ENCODE data around the gene ETV5. TPM values are rescaled to one million over a fixed set of nuclear protein-coding genes. Genes with fewer than 3 reads are reported as not detected.

Gene ETV5
- total RNA-seq, 1 donor, result 54.8 TPM

DNA sequence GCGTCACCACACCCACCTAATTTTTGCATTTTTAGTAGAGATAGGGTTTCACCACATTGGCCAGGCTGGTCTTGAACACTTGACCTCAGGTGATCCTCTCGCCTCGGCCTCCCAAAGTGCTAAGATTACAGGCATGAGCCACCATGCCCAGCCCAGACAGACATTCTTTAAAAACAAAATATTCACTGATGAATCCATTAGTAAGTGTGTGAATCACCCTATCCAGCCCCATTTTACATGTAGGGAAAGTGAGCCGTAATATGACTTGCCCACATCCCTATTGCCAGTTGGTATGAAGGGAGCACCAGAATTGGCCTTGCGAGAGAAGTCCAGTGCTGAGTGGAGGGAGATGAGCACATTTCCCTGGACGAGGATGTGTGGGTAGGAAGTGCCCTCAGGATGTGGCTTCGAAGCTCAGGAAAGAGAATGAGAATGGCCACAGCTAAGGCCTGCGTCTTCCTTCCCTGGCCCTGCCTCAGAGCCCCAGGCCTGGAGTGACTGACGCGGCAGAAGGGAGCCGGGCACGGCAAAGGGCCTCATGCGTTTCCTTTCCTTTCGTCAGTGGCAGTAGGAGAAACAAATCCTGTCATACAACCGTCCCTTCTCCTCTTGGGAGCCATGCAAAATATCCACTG is 28.3 kb upstream of the ETV5 start:
- H3K4me3 ChIP-seq (ENCODE audit: low read depth, low read length), result no peak overlapping the region
- TF ChIP-seq, protein P1, sequence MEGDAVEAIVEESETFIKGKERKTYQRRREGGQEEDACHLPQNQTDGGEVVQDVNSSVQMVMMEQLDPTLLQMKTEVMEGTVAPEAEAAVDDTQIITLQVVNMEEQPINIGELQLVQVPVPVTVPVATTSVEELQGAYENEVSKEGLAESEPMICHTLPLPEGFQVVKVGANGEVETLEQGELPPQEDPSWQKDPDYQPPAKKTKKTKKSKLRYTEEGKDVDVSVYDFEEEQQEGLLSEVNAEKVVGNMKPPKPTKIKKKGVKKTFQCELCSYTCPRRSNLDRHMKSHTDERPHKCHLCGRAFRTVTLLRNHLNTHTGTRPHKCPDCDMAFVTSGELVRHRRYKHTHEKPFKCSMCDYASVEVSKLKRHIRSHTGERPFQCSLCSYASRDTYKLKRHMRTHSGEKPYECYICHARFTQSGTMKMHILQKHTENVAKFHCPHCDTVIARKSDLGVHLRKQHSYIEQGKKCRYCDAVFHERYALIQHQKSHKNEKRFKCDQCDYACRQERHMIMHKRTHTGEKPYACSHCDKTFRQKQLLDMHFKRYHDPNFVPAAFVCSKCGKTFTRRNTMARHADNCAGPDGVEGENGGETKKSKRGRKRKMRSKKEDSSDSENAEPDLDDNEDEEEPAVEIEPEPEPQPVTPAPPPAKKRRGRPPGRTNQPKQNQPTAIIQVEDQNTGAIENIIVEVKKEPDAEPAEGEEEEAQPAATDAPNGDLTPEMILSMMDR (IDR thresholded peaks at IDR 0.05; ENCODE audit: insufficient read depth, low read depth, low read length), result no peak
- no peak for DNase-seq (ENCODE audit: low read depth)

DNA sequence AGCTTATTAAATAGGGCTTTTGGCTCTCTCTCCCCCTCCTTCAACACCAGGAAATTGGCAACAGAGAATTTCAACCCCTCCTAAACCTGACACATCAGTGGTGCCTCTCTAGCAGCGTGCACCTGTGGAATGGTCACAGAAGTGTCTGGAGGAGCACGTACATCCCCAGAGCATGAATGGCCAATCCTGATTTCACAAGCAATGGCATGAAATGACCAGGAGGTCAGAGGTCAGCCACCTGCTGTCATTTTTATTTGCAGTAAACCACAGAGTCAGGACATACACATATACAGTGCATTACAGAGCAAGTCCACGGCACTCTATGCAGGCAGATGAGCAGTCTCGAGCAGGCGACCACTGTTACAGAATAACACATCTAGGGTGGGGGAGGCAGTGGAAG is 25.1 kb upstream of the ETV5 start:
- no peak for DNase-seq (ENCODE audit: low read depth)
- no peak overlapping the region for H3K4me3 ChIP-seq (ENCODE audit: low read depth, low read length)
- TF ChIP-seq, protein P1 (IDR thresholded peaks at IDR 0.05; ENCODE audit: insufficient read depth, low read depth, low read length), result no peak

DNA sequence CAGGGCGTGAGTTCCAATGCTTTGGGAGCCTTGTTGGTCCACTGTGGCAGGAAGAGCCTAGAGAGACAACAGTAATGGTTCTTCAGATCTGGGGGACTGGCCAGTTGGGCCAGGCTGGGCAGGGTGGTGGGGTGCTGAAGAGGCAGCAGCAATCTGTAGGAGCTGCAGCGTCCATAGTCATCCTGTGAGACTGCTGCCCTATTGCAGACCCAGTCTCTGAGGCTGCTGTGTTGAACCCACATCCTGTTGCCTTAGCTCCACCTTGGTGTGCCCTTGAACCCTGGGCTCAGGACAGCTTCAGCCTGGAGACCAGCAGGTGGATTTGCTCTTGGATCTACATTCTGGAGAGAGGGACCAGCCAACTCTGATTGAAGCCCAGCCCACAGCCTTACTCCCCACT is 23.6 kb upstream of the ETV5 start:
- DNase-seq (ENCODE audit: low read depth), result no peak
- H3K4me3 ChIP-seq (ENCODE audit: low read depth, low read length), result no peak overlapping the region
- TF ChIP-seq, protein P1 (IDR thresholded peaks at IDR 0.05; ENCODE audit: insufficient read depth, low read depth, low read length), result no peak

DNA sequence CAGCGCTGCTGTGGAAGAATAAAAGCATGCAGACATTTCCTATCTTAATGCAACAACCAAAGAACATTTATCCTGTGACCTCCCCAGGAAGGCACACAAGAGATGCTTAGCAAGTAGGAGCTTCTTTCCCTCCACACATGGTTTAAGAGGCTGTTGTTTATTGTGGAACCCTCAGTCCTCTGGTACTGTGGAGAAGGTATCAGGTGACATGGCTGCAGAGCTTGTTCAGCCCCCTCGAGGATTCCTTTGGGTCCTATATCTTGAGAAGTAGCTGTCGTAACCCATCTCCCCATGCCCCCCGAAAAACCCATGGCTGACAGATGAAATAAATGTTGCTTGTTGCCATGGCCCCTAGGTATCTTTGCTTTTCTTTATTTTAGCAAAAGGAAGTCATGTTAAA is 20.3 kb upstream of the ETV5 start:
- TF ChIP-seq, protein P1 (IDR thresholded peaks at IDR 0.05; ENCODE audit: insufficient read depth, low read depth, low read length), result no peak
- no peak for DNase-seq (ENCODE audit: low read depth)
- no peak overlapping the region for H3K4me3 ChIP-seq (ENCODE audit: low read depth, low read length)

DNA sequence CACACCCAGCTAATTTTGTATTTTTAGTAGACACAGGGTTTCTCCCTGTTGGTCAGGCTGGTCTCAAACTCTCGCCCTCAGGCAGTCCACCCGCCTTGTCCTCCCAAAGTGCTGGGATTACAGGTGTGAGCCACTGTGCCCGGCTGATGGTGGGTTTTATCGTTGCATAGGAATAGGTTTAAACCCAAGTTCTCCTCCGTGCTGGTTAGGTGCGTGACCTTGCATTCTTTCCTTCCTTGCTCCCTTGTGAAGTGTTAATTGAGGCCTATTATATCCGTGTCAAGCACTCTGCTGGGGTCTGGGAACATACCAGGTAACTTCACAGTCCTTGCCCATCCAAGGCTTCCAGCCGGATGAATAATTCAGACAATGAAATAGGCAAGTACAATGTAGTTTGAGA is 19.3 kb upstream of the ETV5 start:
- TF ChIP-seq, protein P1 (IDR thresholded peaks at IDR 0.05; ENCODE audit: insufficient read depth, low read depth, low read length), result no peak
- no peak for DNase-seq (ENCODE audit: low read depth)
- H3K4me3 ChIP-seq (ENCODE audit: low read depth, low read length), result no peak overlapping the region

DNA sequence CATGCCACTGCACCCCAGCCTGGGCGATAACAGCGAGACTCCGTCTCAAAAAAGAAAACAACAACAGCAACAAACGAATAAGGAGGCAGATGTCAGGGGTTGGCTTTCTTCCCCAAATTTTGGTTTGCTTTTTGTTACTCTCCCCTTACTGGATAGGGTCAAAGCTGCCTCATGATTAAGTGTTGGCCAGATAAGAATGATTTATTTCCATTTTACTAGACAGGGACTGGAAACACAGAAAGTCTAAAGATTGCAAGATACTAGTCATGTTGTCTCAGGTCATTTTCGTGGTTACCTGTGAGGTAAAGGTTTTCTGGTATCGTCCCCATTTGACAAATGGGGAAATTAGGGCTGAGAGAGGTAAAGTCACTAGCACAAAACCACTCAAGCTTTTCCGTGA is 18.6 kb upstream of the ETV5 start:
- TF ChIP-seq, protein P1 (IDR thresholded peaks at IDR 0.05; ENCODE audit: insufficient read depth, low read depth, low read length), result no peak
- H3K4me3 ChIP-seq (ENCODE audit: low read depth, low read length), result no peak overlapping the region
- no peak for DNase-seq (ENCODE audit: low read depth)

DNA sequence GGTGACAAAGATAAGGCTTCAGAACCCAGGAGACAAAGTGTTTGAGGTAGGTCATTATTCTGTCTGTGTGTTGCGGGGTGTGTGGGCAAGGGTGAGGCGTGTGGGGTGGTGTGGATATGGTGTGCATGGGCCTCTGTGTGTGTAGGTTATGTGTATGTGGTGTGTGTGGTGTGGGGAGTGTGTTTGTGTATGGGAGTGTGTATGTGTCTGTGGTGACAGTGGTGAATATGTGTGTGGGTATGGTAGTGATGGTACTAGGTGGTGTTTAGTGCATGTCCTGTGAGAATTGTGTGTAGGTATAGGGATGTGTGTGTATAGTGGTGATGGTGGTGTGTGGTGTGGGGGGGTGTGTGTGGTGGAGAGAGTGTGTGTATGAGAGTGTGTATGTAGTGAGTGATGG is 16.2 kb upstream of the ETV5 start:
- H3K4me3 ChIP-seq (ENCODE audit: low read depth, low read length), result no peak overlapping the region
- TF ChIP-seq, protein P1 (IDR thresholded peaks at IDR 0.05; ENCODE audit: insufficient read depth, low read depth, low read length), result no peak
- DNase-seq (ENCODE audit: low read depth), result no peak

Measured in fibroblast of villous mesenchyme (primary cell).